ENCODE data around the gene UQCRHL.

DNA sequence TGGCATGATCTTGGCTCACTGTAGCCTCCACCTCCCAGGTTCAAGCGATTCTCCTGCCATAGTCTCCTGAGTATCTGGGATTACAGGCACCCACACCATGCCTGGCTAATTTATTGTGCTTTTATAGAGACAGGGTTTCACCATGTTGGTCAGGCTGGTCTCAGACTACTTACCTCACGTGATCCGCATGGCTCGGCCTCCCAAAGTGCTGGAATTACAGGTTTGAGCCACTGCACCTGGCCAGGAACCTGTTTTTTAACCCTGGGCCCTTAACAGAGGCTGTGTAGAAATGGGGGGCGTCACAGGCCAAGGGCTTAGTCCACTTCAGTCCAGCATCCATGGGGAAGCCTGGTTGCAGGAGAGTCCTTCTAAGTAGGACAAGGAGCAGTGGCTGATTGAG is 39.5 kb downstream of the UQCRHL start:
- TF ChIP-seq, protein P1, sequence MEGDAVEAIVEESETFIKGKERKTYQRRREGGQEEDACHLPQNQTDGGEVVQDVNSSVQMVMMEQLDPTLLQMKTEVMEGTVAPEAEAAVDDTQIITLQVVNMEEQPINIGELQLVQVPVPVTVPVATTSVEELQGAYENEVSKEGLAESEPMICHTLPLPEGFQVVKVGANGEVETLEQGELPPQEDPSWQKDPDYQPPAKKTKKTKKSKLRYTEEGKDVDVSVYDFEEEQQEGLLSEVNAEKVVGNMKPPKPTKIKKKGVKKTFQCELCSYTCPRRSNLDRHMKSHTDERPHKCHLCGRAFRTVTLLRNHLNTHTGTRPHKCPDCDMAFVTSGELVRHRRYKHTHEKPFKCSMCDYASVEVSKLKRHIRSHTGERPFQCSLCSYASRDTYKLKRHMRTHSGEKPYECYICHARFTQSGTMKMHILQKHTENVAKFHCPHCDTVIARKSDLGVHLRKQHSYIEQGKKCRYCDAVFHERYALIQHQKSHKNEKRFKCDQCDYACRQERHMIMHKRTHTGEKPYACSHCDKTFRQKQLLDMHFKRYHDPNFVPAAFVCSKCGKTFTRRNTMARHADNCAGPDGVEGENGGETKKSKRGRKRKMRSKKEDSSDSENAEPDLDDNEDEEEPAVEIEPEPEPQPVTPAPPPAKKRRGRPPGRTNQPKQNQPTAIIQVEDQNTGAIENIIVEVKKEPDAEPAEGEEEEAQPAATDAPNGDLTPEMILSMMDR (IDR thresholded peaks at IDR 0.05): no peak
- no peak for TF ChIP-seq EZH2 (IDR thresholded peaks at IDR 0.05; ENCODE audit: borderline replicate concordance, insufficient read depth, low read depth, low read length, poor library complexity, severe bottlenecking)
